Neutrophil (primary cell): ENCODE results near the gene LETM1.

ENCODE experiments used
- H3K27ac ChIP-seq: fragments of 200-600 bp; sonication (generic); 2 replicates; pipeline ENCODE4 v1.5.1; 2016; ENCODE audit warnings: mild to moderate bottlenecking, moderate library complexity
- H3K27me3 ChIP-seq: fragments of 200-600 bp; sonication (generic); 2 replicates; pipeline ENCODE4 v1.6.0; 2016; ENCODE audit warnings: mild to moderate bottlenecking
- H3K36me3 ChIP-seq: fragments of 200-600 bp; sonication (generic); 2 replicates; pipeline ENCODE4 v1.5.1; 2017
- H3K4me1 ChIP-seq, 2 experiments: fragments of 200-600 bp in 1 of 2; sonication (generic) in 1 of 2; 1 replicate in 1 of 2; 2 replicates in 1 of 2; pipeline versions ENCODE4 v1.5.1 to v1.6.1; 2013 to 2016; ENCODE audit warnings: low read depth in 1 of 2, low read length in 1 of 2, mild to moderate bottlenecking in 1 of 2, moderate library complexity in 1 of 2; ENCODE audit not compliant: control insufficient read depth in 1 of 2, insufficient read depth in 1 of 2
- H3K4me3 ChIP-seq, 2 experiments: fragments of 200-600 bp in 1 of 2; sonication (generic) in 1 of 2; 1 replicate in 1 of 2; 2 replicates in 1 of 2; pipeline ENCODE4 v1.5.1; 2013 to 2016; ENCODE audit warnings: low read depth in 1 of 2, low read length in 1 of 2, mild to moderate bottlenecking in 1 of 2, moderate library complexity in 1 of 2
- H3K9me3 ChIP-seq: fragments of 200-600 bp; sonication (generic); 2 replicates; pipeline ENCODE4 v1.5.1; 2016
- TF ChIP-seq, protein P1 (sequence below): fragments of 200-600 bp; sonication (generic); IDR thresholded peaks from 2 replicates; pipeline ENCODE4 v1.5.1; 2016; ENCODE audit warnings: antibody characterized with exemption

Gene LETM1

DNA sequence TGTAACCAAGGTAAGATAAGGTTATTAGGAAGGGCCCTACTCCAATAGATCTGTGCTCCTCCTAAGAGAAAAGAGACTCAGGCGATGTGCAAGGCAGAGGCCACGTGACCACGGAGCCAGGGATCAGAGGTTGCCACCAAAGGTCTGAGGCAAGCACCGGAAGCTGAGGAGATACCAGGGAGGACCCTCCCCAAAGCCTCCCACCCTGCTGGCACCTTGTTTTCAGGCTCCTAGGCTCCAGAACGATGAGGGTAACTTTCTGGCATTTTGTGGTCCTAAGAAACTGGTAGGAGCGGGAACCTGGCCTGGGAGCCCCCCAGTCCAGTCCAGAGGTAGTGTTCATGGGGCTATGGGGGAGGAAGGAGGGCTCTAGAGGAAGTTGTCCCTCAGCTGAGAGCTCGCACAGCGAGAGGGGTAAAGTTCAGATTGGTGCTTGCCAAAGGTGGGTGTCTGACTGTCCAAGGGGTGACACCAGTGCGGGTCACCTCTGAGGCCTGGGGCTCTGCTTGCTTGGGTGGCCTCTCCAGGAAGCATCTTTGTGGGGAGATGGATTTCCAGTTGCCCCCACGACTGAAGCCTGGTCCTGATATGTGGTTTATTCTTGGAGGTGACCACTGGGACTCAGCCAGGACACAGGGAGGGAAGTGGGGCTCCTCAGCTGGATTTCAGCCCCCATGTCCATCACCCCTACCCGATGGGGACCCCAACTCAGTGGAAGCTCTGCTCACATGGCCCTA, 7.5 kb upstream of the LETM1 start:
- TF ChIP-seq, protein P1, sequence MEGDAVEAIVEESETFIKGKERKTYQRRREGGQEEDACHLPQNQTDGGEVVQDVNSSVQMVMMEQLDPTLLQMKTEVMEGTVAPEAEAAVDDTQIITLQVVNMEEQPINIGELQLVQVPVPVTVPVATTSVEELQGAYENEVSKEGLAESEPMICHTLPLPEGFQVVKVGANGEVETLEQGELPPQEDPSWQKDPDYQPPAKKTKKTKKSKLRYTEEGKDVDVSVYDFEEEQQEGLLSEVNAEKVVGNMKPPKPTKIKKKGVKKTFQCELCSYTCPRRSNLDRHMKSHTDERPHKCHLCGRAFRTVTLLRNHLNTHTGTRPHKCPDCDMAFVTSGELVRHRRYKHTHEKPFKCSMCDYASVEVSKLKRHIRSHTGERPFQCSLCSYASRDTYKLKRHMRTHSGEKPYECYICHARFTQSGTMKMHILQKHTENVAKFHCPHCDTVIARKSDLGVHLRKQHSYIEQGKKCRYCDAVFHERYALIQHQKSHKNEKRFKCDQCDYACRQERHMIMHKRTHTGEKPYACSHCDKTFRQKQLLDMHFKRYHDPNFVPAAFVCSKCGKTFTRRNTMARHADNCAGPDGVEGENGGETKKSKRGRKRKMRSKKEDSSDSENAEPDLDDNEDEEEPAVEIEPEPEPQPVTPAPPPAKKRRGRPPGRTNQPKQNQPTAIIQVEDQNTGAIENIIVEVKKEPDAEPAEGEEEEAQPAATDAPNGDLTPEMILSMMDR: no peak
- H3K4me1 ChIP-seq: peaks cover 6 to 16% of the 10 kb centered on the region in 2 experiments
- no peaks in the 10 kb centered on the region for H3K9me3 ChIP-seq
- H3K4me3 ChIP-seq: no peak overlapping the region
- H3K36me3 ChIP-seq: no peaks in the 10 kb centered on the region
- peaks cover 26% of the 10 kb centered on the region for H3K27me3 ChIP-seq
- no peak overlapping the region for H3K27ac ChIP-seq

DNA sequence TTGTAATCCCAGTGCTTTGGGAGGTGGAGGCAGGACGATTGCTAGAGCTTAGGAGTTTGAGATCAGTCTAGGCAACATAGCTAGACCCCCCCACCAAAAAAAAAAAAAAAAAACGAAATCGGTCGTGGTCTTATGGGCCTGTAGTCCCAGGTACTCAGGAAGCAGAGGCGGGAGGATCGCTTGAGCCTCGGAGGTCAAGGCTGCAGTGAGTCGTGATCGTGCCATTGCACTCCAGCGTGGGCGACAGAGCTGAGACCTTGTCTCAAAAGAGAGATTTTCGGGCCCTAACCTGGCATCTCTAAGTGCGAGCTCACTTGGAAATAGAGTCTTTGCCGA, 7.0 kb upstream of the LETM1 start:
- Histone ChIP-seq H3K27me3 (peaks cover 26% of the 10 kb centered on the region), H3K27ac (no peak overlapping the region), H3K9me3 (no peaks in the 10 kb centered on the region), H3K36me3 (no peaks in the 10 kb centered on the region), H3K4me1 (peaks cover 6 to 16% of the 10 kb centered on the region in 2 experiments), H3K4me3 (no peak overlapping the region)
- TF ChIP-seq, protein P1: no peak

DNA sequence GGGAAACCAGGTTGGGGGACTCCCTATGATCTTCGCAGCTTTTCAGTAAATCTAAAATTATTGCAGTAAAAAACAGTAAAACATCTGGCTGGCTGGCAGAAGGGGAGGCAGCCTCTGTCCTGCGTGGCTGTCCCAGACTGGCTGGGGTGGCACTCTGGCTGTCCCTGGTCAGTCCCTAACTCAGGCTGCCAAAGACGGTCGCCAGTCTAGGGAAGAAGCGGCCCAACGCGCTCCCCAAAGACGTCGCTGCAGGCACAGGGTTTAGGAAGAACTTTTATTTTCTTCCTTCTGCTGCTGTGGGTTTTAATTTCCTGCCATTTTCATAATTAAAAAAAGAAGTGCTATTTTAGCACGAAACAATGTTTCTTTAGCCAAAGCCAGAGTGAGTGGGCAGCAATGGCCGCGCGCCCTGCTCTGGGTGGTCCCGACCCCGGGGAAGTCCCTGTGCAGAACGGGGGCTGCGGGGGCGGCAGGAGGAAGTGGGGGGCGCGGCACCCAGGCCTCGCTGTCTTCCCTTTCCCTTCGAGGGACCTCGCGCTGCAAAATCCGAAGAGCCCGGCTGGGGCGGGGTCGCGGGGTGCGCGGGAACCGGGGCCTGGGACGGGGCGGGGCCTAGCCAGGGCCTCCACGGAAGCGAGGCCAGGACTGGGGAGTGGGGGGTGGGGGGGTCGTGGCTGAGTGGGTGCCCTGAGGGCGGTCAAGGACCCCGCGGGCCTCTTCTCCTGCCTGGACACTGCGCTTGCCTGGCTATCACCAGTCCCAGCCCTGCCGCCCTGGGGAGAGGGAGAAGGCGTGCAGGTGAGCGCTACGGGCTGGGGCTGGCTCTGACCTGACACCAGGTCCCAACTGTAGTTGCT, 6.3 kb upstream of the LETM1 start:
- TF ChIP-seq, protein P1: no peak
- Histone ChIP-seq H3K27ac (no peak overlapping the region), H3K27me3 (peaks cover 21% of the 10 kb centered on the region), H3K4me1 (peaks cover 6 to 16% of the 10 kb centered on the region in 2 experiments), H3K4me3 (no peak overlapping the region), H3K9me3 (no peaks in the 10 kb centered on the region), H3K36me3 (no peaks in the 10 kb centered on the region)

DNA sequence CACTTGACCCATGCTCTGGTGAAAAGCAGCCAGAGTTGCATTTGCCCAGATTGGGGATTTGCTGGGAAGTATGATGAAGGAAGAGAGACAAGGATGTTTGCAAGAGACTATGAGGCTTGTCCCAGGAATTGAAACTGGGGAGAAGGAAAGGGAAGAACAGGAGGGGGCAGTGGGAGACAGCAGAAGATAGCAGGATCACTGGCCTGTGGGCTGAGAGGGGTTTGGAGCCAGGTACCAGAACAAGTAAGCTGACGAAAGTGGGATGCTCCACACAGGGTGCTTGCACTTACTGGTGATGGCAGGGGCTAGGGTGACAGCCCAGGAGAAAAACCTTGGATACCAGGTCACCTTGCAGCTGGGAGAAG, 3.4 kb upstream of the LETM1 start:
- peaks cover 23 to 34% of the 10 kb centered on the region in 2 experiments for H3K4me1 ChIP-seq
- no peak overlapping the region for H3K27ac ChIP-seq
- TF ChIP-seq, protein P1: no peak
- no peaks in the 10 kb centered on the region for H3K9me3 ChIP-seq
- H3K4me3 ChIP-seq: no peak overlapping the region
- no peaks in the 10 kb centered on the region for H3K36me3 ChIP-seq
- peaks cover 20% of the 10 kb centered on the region for H3K27me3 ChIP-seq

DNA sequence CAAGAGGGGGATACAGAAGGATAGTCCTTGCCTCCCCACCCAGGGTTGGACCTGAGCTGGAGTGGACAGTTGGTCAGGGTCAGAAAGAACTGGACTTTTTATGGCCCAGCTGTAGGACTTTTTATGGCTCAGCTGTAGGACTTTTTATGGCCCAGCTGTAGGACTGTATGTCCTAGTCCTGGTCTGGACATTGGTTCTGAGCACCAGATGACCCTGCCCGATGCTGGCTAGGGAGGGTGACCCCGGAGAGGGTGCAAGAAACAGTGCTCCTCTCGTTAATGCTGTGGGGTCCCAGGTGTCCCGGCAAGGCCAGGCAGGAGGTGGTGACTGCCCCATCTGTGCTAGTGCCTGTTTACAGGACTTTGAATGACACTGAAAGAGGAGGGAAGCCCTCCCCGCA, 2.0 kb upstream of the LETM1 start:
- TF ChIP-seq, protein P1: no peak
- H3K27ac ChIP-seq: no peak overlapping the region
- H3K4me3 ChIP-seq: no peak overlapping the region
- H3K4me1 ChIP-seq: peaks cover 21 to 28% of the 10 kb centered on the region in 2 experiments
- H3K27me3 ChIP-seq: peaks cover 14% of the 10 kb centered on the region
- H3K9me3 ChIP-seq: no peaks in the 10 kb centered on the region
- no peaks in the 10 kb centered on the region for H3K36me3 ChIP-seq
